ENCODE measurements around the gene TFF1. TPM values are rescaled to one million over a fixed set of nuclear protein-coding genes. Genes with fewer than 3 reads are reported as not detected.
"Not testable (repeated sequence)": the region's sequence is repeated elsewhere in the genome, so short reads cannot be mapped to it uniquely, and the experiment has no call there.

Gene TFF1
- not detected in 2 replicates for total RNA-seq

DNA sequence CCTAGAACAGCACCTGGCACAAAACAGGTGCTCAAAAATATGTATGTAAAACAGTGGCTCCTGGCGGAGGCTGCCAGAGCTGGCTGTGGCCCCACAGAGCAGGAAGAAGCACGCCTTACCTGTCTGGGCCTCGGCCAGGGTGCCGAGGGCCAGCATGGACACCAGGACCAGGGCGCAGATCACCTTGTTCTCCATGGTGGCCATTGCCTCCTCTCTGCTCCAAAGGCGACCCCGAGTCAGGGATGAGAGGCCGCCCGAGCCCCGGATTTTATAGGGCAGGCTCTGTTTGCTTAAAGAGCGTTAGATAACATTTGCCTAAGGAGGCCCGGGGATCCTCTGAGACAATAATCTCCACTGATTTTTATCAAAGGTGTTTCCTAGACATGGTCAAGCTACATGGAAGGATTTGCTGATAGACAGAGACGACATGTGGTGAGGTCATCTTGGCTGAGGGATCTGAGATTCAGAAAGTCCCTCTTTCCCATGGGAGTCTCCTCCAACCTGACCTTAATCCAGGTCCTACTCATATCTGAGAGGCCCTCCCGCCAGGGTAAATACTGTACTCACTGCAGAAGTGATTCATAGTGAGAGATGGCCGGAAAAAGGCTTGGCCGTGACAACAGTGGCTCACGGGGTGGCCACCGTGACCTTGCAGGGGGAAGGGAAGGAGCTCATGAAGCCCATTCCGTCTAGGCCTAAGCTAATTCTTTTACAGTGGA, at the start of gene TFF1:
Gene TFF1 (minus strand): TSS at position 244 of the 719 bp plus-strand sequence. CDS start 40 bp downstream, at position 204.
- DNase-seq (ENCODE audit: extremely low read depth, low read depth, low spot score), result no peak

DNA sequence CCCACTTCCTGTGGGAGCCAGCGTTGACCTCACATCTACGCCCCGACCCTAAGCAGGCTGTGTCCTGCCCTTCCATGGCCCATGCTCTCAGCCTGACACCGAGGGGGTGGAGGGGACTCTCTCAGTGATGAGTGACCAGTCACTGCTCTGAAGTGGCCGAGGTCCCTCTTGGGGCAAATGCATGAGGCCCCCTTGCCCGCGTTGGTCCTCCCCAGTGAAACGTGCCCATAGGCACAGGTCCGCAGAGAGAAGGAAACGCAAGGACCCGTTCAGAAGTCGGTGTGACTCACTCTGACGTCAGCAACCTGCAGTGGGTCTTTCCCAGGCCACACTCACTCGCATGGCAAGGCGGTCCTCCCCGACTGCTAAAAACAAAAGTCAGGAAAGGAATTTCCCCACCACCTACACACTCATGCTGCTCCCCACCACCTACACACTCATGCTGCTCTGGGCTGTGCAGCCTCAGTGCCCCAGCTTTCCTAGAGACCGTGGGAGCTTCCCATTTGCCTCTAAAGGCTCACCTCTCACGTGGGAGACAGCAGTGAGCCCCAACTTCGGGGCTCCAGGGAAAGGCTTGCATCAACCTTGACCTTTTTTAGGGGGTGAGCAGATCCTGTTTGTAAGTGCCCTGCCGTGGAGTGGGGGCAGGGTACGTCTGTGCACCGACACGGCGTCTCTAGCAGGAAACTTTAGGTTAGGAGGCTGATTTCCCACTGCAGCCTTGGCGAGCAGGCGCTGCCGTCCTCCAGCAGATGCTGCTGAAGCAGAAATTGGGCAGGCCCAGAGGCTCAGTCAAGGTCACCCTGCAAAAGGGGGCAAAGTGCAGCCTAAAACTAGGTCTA, 48.8 kb upstream of the TFF1 start:
- DNase-seq (ENCODE audit: extremely low read depth, low read depth, low spot score), result peak; percentile 27

DNA sequence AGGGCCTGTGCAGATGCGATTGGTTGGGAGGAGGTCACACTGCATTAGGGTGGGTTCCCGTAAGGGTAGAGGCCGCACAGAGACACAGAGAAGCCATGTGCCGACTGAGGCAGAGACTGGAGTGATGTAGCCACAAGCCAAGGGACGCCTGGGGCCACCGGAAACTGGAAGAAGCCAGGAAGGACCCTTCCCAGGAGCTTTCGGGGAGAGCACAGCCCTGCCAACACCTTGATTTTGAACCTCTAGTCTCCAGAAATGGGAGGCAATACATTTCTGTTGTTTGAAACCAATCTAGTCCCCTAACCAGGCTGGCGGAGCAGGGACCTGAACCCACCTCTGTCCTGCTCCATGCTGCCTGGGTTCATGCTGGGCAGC, 48.2 kb upstream of the TFF1 start:
- DNase-seq (ENCODE audit: extremely low read depth, low read depth, low spot score), result no peak

DNA sequence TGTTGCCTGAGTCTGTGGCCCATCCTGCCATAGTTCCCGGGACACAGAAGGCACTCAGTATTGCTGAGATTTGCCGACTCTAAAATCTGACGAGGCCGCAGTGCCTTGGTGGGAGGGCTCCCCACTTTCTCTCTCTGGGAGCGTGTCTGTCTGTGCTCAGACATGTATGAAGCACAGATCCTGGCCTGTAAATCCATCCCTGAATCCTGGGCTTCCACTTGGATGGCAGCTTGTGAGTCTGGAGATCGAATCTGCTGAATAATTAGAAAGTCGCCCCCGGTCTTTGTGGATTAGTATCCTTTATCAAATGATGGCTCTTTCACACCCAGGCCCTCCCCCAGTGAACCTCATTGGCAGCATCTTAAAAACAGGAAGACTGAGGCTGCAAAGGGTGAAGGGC, 47.7 kb upstream of the TFF1 start:
- DNase-seq (ENCODE audit: extremely low read depth, low read depth, low spot score), result no peak

DNA sequence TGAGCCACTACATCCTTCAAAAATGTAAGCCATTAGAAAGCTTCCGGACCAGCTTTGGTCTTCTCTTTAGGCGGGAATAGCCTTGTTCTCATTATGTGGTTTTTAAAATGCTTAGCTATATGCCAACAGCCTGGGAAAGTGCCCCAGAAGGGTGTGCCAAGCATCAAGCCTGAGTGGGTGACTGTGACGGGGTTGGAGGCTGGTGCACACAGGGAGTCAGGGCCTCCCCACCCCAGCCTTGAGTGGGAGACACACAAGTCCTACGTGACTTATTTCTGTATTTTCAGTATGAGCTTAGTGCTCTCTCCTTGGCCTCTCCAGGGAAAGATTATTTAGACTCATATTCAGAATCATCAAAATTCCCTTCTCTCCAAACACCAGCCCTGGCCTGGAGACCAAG, 47.2 kb upstream of the TFF1 start:
- DNase-seq (ENCODE audit: extremely low read depth, low read depth, low spot score), result no peak

DNA sequence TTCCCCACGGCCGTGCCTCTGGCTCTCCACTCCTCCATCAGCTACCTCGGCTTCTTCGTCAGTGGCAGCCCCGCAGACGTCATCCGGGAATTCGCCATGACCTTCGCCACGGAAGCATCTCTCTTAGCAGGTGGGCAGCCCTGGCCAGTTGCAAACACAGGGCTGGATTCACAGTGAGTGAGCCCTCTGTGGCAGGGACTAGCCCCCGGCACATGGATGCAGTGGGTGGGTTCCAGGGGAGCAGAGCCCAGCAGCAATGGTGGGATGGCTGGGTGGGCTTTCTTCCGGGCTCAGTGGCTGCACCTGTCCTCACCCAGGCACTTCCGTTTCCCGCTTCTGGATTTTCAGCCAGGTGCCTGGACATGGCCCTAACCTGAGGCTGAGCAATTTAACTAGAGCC, 46.8 kb upstream of the TFF1 start:
- DNase-seq (ENCODE audit: extremely low read depth, low read depth, low spot score), result no peak

DNA sequence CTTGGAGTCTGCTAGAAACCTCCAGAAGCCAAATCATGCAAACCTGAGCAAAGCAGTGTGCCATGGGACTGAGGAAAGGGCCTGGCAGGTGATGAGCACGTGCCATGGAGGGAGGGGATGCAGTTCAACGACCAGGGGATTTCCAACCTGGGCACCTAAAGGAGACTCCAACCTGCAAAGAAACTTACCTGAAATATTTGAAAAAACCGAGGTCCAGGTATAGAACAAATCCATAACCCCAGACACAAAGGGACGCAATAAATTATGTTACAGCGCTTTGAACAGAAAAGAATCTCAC, 46.2 kb upstream of the TFF1 start:
- DNase-seq (ENCODE audit: extremely low read depth, low read depth, low spot score), result no peak

DNA sequence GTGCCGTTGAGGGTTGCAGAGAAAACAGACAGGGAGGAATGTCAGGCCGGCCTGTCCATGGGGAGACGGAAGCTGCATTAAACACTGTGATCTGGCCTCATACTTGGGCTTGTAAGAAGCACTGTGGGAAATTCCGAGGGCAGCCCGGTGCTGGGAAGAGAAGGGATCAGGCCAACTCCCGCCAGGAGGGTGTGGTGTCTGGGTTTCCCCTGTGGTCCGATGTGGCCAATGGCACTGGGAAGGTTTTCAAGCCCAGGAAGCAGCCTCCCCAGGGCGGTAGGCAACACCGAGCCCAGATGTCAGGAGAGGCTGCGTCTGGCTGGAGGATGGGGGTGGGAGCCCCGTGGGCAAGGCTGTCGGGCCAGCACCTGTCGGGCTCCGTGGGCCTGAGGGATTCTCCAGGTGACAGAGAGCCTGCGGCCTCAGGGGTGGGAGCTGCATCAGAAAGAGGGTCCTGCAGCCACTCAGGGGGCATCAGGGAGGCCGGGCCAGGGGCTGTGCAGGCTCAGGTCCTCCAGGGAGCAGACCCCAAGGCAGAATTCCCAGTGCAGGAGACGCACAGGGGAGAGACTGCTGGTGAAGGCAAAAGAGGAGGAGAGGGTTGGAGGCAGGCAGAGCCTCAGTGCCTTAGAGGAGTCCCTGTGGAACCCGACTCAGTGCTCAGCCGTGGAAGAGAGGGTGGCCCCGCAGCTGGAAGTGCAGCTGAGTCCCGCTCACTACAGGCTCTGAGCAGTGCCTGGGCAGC, 45.7 kb upstream of the TFF1 start:
- no peak for DNase-seq (ENCODE audit: extremely low read depth, low read depth, low spot score)

DNA sequence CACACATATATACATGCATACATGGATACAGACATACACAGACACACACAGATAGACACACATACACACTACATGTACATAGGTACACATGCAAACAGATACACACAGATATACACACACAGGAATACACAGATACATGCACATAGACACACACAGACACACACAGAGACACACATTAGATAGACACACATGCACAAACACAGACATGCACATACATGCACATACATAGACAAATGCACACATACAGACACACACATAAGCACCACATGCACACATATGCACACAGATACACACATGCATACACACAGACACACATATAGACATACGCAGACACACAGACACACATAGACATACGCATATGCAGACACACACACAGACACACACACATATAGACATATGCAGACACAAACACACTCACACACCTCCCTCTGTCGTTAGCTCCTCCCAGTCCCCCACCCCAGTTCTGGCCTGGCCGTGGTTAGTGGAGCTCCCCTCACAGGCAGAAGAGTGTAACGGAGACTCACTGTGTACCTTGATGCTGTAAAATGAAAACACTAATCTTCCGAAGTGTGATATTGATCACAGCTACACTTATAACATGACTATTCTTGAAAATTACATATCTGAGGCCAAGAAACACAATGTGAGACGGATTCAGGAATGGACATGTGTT, 45.0 kb upstream of the TFF1 start:
- DNase-seq (ENCODE audit: extremely low read depth, low read depth, low spot score), result no peak

DNA sequence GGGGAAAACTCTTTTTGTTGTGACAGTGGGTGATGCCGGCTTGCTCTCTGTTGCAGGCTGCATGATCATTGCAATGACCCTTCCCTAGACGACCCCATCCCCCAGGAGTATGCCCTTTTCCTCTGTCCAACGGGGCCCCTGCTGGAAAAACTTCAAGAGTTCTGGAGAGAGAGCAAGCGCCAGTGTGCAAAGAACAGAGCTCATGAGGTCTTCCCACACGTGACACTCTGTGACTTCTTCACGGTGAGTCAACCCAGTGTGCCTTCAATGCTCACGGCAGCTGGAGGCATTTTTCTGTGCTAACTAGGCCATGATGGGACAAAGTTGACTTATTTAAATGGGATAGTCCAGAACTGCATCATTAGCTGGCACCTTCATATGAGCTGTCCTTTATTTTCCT, 43.0 kb upstream of the TFF1 start:
- DNase-seq (ENCODE audit: extremely low read depth, low read depth, low spot score), result no peak

DNA sequence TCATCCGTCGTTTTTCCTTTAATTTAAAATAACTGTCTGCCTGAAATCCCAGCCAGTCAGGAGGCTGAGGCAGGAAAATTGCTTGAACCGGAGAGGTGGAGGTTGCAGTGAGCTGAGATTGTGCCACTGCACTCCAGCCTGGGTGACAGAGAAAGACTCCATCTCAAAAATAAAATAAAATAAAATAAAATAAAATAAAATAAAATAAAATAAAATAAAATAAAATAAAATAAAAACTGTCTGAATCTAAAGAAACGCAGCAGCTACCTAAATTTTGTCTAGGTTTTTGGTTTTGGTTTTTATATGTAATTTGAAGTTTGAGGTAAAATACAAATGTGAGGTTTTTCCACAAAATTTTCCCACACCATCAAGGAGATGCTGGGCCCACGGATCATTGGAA, 42.4 kb upstream of the TFF1 start:
- DNase-seq (ENCODE audit: extremely low read depth, low read depth, low spot score), result not testable (repeated sequence)

DNA sequence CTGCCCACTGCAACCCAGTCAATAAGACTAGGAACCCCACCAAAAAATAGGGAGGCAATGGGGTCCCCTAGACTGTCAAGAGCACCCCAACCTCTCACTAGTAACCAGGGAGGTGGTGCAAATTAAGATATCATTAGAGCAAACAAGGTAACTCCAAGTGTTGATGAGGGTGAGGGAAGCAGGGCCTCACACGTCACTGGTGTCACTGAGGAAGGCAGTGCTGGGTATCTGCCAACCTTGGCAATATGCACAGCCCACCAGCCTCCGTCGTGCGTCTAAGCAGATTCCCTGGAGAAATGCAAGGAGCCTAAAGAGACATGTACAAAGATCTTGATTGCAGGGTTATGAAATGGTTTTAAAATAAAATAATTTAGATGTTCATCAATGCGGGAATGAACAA, 41.1 kb upstream of the TFF1 start:
- no peak for DNase-seq (ENCODE audit: extremely low read depth, low read depth, low spot score)

DNA sequence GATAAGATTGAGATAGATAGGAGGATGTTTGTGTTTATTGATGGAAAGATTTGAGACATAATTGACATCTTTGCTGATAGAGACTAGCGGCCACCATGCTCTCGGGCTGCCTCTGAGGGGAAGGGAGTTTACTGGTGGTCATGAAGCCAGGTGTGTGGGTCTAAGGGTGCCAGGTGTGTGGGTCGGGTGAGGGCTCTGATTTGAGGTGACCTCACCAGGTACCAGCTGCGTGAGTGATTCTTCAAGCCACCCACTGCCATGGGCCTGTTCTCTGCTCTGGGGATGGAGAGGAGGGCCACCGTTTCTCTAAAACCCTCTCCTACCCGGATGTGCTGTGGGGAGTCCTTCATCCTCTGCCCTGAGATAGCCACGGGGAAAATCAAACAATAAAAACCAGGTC, 40.5 kb upstream of the TFF1 start:
- no peak for DNase-seq (ENCODE audit: extremely low read depth, low read depth, low spot score)

DNA sequence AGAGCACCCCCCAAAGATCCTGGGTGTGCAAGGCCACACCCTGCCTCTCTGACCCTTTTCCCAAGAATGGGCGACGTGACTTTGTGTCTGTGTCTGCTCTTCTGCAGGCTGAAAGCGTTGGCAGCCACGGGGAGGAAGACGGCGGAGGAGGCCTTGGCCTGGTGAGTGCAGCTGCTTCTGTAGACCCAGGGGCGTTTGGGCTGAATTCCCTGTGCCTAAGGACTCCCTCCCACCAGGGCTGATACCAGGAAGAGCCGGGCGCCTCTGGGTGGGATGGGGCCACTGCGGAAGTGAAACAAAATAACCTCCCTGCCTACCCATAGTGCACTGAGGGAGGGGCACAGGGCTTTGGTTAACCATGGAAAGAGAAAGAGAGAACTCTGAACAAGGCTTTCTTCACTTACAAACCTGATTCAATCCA, 39.9 kb upstream of the TFF1 start:
- no peak for DNase-seq (ENCODE audit: extremely low read depth, low read depth, low spot score)

DNA sequence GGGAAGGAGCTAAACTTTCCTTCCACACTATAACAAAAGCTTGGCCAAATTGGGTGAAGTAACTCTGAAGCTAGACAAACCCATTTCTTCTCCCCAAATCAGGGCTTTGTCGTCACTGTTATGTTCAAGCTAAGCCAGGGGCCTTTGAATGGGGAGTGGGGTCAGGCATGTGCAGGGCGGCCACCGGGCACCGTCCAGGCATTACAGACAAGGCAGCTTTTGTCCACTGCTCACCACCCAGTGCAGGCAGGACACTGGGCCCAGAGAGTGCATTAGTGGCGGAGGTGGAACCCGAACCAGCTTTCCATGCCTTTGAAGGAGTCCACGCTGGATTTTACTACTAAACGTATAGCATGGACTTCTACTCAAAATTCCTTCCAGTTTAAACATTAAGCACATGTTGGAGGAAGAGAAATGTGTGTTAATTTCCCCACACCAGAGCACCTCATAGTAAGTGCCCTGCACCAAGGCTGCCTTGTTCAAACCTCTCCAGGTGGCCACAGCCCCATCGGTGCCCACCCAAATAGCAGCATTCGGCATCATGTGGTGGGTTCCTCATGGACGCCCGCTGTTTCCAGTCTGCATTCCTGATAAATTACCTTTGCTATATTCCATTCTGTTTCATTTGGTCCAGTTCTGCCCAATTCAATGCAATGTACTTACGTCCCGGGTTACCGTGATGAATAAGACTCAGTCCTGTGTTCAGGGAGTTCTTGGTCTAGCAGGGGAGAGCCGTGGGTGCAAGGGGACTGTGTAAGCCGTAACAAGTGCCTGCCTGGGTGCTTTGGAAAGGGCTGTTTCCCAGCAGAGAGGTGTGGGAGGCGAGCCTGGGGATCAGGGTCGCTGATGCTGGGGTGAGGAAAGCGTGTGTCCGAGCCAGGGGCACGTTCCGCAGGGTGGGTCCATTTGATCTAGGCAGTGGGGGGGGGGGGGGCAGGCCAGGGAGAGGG, 39.0 kb upstream of the TFF1 start:
- DNase-seq (ENCODE audit: extremely low read depth, low read depth, low spot score), result no peak

DNA sequence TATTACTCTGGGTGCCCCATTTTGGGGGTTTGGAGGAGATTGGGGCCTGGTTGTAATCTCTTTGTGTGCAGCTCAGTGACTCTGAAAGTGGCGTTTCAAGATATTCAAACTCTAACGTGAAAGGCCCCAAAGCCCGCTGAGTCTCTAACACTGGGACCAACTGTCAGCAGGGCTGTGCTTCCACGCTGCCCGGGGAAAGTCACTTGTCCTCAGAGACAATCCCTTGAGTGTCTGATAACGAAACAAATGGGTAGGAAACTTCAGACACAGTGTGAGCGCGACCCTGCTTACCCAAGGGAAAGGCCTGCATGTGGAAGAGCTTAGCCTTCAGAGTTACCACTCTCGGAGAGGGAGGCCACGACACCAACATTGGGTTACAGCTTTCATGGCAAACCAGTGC, 38.2 kb upstream of the TFF1 start:
- no peak for DNase-seq (ENCODE audit: extremely low read depth, low read depth, low spot score)

DNA sequence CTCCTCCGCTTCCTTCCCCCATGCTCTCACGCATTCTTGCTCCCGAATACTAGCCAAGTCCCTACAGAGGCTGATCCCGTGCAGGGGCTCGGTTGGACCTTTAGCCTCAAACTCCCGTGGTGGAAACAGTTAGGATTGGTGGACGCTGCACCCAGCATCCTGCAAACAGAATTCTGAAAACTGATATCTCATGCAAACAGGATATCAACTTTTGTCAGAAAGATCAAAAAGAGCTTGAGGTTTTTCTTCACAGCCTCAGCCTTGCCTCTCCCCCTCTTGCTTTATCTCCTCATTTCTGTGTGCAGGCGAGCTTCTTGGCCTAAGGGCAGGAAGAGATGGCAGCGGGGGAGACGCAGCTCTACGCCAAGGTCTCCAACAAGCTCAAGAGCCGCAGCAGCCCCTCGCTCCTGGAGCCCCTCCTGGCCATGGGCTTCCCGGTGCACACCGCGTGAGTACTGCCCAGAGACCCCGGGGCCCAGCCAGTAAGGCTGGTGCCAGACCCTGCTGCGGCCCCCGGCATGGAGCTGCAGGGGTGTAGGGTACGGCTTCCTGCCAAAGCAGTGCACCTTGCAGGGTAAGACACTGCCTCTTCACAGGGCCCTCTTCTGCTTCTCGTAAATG, 37.4 kb upstream of the TFF1 start, which contains the start of gene UBASH3A:
Gene UBASH3A (plus strand): TSS at position 292 of the 621 bp plus-strand sequence. CDS start 44 bp downstream, at position 336.
- no peak for DNase-seq (ENCODE audit: extremely low read depth, low read depth, low spot score)

DNA sequence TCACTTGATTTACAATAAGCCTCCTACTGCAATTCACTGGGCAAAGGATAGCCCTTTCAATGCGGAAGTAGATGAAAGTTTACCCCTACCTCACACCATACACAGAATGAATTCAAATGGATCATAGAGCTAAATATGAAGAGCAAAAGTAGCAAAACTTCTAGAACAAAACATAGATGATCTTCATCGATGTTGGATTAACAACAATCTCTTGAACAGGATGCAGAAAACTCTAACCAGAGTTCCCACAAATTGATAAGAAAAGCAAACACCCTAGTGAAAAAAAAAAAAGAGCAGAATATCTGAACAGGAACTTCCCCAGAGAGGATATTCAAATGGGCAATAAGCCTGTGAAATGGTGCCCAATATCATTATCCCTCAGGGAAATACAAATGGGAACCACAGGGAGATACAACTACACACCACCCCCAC, 35.5 kb upstream of the TFF1 start:
- no peak for DNase-seq (ENCODE audit: extremely low read depth, low read depth, low spot score)

DNA sequence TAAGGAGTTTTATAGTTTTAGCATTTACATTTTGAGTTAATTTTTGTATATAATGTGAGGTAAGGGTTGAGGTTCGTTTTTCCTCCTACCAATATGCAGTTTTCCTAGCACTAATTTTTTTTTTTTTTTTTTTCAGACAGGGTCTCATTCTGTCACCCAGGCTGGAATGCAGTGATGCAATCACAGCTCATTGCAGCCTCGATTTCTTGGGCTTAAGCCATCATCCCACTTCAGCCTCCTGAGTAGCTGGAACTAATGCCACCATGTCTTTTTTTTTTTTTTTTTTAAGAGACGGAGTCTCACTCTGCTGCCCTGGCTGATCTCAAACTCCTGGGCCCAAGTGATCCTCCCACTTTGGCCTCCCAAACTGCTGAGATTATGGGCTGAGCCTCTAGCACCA, 34.8 kb upstream of the TFF1 start:
- no peak for DNase-seq (ENCODE audit: extremely low read depth, low read depth, low spot score)

All from glomerular endothelial cell (primary cell).